Esophagus (tissue), 2 donors: ENCODE measurements around the gene PGK1. TPM values are rescaled to one million over a fixed set of nuclear protein-coding genes. Genes with fewer than 3 reads are reported as not detected.
"Not testable (repeated sequence)": the region's sequence is repeated elsewhere in the genome, so short reads cannot be mapped to it uniquely, and the experiment has no call there.

Experiments used
- H3K27ac ChIP-seq, 2 donors: one replicate each; pipeline ENCODE4 v1.5.1; 2013; ENCODE audit warnings: low read depth in 2 of 2, mild to moderate bottlenecking in 2 of 2, inconsistent platforms in 1 of 2, low read length in 1 of 2, moderate library complexity in 1 of 2
- H3K27me3 ChIP-seq, 2 donors: one replicate each; pipeline ENCODE4 v1.6.1; 2013; ENCODE audit warnings: low read length in 2 of 2, control low read depth in 1 of 2, mild to moderate bottlenecking in 1 of 2; ENCODE audit not compliant: insufficient read depth in 2 of 2, control insufficient read depth in 1 of 2
- H3K36me3 ChIP-seq, 2 donors: one replicate each; pipeline ENCODE4 v1.6.1; 2013; ENCODE audit warnings: low read length in 1 of 2; ENCODE audit not compliant: control insufficient read depth in 2 of 2, insufficient read depth in 2 of 2
- H3K4me1 ChIP-seq, 2 donors: one replicate each; pipeline ENCODE4 v1.6.1; 2013; ENCODE audit warnings: low read length in 1 of 2; ENCODE audit not compliant: control insufficient read depth in 2 of 2, insufficient read depth in 2 of 2
- H3K4me3 ChIP-seq, 2 donors: one replicate each; pipeline ENCODE4 v1.5.1; 2013; ENCODE audit warnings: low read length in 2 of 2, mild to moderate bottlenecking in 2 of 2, low read depth in 1 of 2, moderate library complexity in 1 of 2
- H3K9me3 ChIP-seq, 2 donors: one replicate each; pipeline ENCODE4 v1.6.1; 2013; ENCODE audit warnings: mild to moderate bottlenecking in 2 of 2, low read depth in 1 of 2, low read length in 1 of 2, moderate library complexity in 1 of 2; ENCODE audit not compliant: control insufficient read depth in 2 of 2, insufficient read depth in 1 of 2
- WGBS, 2 donors: extraction: QIAGEN DNeasy Blood & Tissue Kit; methylation state at CpG; one replicate each; pipeline ENCODE4 v1.1.7; 2013; 5-methylcytosine and 5-hydroxymethylcytosine counted together
- polyA plus RNA-seq, 2 donors: library from polyadenylated mRNA; stranded (reverse); fragments of 200-250 nt; gene quantifications; one replicate each; pipeline ENCODE4 v1.2.3, GENCODE V29; 2013
- donor health status: healthy with polysubstance abuse.
- donor health status: Bipolar disorder and iron deficiency.

Gene PGK1
- 100 to 1,000 TPM in 1 of 2 donors, 10 to 100 TPM in 1; 86.0 to 238 TPM for polyA plus RNA-seq

DNA sequence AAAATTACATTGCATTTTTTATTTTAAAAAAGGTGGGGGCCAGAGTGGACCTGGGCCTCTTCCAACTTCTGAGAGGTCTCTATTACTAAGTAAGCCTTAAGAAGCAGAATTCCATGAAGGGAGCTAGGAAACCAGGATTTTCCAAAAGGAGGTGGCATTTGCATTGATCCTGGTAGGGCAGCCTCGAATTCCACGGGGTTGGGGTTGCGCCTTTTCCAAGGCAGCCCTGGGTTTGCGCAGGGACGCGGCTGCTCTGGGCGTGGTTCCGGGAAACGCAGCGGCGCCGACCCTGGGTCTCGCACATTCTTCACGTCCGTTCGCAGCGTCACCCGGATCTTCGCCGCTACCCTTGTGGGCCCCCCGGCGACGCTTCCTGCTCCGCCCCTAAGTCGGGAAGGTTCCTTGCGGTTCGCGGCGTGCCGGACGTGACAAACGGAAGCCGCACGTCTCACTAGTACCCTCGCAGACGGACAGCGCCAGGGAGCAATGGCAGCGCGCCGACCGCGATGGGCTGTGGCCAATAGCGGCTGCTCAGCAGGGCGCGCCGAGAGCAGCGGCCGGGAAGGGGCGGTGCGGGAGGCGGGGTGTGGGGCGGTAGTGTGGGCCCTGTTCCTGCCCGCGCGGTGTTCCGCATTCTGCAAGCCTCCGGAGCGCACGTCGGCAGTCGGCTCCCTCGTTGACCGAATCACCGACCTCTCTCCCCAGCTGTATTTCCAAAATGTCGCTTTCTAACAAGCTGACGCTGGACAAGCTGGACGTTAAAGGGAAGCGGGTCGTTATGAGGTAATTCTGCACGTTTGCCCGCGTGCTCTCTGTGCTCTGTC lies at the start of gene PGK1:
Gene PGK1, plus strand, starts transcription at position 626 of the 824 bp plus-strand sequence. Its CDS starts 93 bp downstream, at position 719.
- H3K4me3 ChIP-seq, result peak within 1 kb of the TSS; percentile 84 to 88
- H3K4me1 ChIP-seq, result no peaks in the 10 kb centered on the region
- H3K9me3 ChIP-seq, result no peaks in the 10 kb centered on the region
- peak within 1 kb of the TSS; percentile 92 to 98 for H3K27ac ChIP-seq
- WGBS, 2 donors, result 1 to 27% methylated on average over 72 of the region's 72 CpGs
- no peaks in the 10 kb centered on the region for H3K27me3 ChIP-seq
- no peaks in the 10 kb centered on the region for H3K36me3 ChIP-seq

DNA sequence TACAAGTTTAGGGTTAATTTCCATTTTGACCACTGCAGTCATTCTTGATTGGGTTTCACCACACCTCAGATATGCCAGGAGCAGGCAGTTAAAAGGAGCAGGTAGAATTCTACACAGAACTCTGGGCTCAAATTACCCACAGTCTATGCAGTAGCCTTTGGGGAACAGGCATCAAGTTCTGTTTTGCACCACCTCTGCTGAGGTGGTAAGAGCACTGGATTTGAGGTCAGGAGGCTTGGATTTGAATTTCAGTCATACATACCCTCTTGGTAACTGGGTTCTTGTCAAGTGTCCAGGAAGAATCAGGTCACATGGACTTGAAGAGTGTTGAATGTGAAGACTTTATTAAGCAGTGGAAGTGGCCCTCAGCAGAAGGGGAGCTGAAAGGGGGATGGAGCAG lies 40.4 kb upstream of the PGK1 start:
- Histone ChIP-seq H3K27ac (no peak overlapping the region), H3K36me3 (no peaks in the 10 kb centered on the region), H3K9me3 (no peaks in the 10 kb centered on the region), H3K27me3 (no peaks in the 10 kb centered on the region), H3K4me3 (no peak overlapping the region), H3K4me1 (no peaks in the 10 kb centered on the region)

DNA sequence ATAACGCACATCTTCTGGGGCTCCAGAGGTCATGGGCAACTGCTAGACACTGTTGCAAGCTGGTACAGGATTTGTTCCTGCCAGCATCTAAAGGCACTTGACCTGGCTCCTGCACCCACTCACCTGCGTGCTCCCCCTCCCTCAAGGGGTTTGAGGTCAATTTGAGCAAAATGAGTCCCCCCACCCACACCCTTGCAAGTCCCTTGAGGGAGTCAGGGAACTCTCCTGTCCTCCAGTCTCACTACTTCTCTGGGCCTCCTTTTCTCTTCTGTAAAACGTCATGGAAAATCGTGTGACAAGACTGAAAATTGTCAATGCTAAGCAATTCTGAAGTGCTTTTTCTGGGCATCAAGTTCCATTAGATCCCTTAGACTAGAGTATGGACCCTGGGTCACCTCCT lies 39.9 kb upstream of the PGK1 start:
- Histone ChIP-seq H3K9me3 (no peaks in the 10 kb centered on the region), H3K4me1 (no peaks in the 10 kb centered on the region), H3K27ac (no peak overlapping the region), H3K27me3 (no peaks in the 10 kb centered on the region), H3K36me3 (no peaks in the 10 kb centered on the region), H3K4me3 (no peak overlapping the region)
- WGBS, 2 donors, result 46 to 87% methylated on average over 4 of the region's 4 CpGs

DNA sequence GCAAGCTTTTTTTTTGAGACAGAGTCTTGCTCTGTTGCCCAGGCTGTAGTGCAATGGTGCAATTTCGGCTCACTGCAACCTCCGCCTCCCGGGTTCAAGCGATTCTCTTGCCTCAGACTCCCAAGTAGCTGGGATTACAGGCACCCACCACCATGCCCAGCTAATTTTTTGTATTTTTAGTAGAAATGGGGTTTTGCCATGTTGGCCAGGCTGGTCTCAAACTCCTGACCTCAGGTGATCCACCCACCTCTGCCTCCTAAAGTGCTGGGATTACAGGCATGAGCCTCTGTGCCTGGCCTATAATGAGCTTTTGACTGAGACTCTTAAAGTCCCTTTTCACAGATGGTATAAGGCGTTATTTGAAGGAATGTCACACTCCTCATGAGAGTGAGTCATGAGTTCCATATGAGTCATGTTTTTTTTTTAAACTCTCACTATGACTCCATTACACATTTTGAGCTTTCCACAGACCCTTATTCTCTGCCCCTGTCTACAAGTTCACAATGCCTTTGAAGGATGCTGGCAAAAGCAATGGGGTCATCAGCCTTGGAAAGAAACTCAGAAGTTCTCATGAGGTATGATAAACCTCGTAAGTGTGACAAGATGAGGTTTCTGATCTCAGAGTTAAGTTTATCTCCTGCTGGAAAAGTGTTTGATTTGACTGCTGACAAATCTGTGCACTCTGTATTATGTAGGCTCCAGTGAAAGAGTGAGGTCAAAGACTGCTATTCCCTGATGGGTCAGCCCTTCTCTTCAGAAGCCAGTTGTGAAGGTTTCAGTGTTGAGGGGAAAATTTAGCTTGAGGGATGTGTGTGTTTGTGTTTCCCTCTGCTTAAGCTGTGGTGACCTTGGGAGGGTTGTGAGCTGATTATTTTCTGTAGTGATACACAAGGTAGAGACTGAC lies 39.1 kb upstream of the PGK1 start:
- H3K27me3 ChIP-seq, H3K36me3 ChIP-seq, H3K4me1 ChIP-seq, H3K4me3 ChIP-seq, H3K9me3 ChIP-seq: not testable (repeated sequence)
- peak overlapping the region; percentile 38 to 63 for H3K27ac ChIP-seq
- 68 to 74% methylated on average over 6 of the region's 6 CpGs for WGBS, 2 donors

DNA sequence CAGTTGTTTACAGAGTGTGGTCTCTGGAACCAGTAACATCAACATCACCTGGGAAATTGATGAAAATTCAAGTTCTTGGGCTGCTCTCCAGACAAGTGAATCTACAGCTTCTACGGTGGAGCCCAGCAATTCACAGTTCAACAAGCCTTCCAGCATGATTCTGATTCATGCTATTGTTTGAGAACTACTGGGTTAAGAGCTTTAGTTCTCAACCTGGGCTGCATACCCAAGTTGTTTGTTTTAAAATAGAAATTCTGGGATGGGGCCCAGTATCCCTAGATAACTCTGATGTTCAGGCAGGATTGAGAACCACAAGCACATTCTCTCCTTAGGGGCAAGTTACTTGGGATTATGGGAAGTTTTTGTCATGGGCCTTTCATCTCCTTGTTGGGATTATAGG lies 37.9 kb upstream of the PGK1 start:
- Histone ChIP-seq H3K9me3 (no peaks in the 10 kb centered on the region), H3K4me3 (no peak overlapping the region), H3K27ac (no peak overlapping the region), H3K27me3 (no peaks in the 10 kb centered on the region), H3K4me1 (no peaks in the 10 kb centered on the region), H3K36me3 (no peaks in the 10 kb centered on the region)
- WGBS, 2 donors, result 47 to 55% methylated on average over 1 of the region's 1 CpG

DNA sequence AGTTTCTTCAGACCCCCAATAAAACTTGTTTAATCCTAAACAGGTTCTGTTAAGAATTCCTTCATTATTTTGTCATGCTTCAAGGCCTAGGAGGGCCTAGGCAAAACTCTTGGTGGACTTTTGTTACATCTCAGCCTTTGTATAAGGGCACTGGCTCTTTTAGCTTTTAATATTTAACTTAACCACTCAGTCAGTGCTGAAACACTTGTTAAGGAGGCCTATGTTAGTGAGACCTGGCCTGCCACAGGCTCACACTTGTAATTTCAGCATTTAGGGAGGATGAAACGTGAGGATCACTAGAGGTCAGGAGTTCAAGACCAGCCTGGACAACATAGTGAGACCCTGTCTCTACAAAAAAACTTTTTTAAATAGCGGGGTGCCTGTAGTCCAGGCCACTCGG lies 32.7 kb upstream of the PGK1 start:
- Histone ChIP-seq H3K4me1 (no peaks in the 10 kb centered on the region), H3K4me3 (no peak overlapping the region), H3K9me3 (no peaks in the 10 kb centered on the region), H3K27ac (no peak overlapping the region), H3K36me3 (no peaks in the 10 kb centered on the region), H3K27me3 (no peaks in the 10 kb centered on the region)
- 74 to 92% methylated on average over 3 of the region's 3 CpGs for WGBS, 2 donors

DNA sequence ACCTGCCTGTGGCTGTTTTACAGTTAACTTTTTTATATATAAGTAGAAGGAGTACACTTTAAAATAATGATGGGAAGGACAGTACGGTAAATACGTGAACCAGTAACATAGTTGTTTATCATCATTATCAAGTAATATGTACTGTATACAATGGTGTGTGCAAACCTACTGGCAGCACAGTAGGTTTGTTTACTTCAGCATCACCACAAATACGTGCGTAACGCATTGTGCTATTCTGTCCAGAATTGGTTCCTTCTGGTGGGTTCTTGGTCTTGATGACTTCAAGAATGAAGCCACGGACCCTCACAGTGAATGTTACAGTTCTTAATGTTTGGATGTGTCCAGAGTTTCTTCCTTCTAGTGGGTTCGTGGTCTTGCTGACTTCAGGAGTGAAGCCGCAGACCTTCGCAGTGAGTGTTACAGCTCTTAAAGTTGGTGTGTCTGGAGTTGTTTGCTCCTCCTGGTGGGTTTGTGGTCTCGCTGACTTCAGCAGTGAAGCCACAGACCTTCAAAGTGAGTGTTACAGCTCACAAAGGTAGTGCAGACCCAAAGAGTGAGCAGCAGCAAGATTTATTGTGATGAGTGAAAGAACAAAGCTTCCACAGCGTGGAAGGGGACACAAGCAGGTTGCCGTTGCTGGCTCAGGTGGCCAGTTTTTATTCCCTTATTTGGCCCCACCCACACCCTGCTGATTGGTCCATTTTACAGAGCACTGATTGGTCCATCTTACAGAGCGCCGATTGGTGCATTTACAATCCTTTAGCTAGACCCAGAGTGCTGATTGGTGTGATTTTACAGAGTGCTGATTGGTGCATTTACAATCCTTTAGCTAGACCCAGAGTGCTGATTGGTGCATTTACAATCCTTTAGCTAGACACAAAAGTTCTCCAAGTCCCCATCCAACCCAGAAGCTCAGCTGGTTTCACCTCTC lies 30.6 kb upstream of the PGK1 start:
- H3K9me3 ChIP-seq, H3K4me1 ChIP-seq, H3K27me3 ChIP-seq, H3K27ac ChIP-seq, H3K36me3 ChIP-seq, H3K4me3 ChIP-seq: not testable (repeated sequence)
- WGBS, 2 donors, result 82 to 89% methylated on average over 14 of the region's 14 CpGs

DNA sequence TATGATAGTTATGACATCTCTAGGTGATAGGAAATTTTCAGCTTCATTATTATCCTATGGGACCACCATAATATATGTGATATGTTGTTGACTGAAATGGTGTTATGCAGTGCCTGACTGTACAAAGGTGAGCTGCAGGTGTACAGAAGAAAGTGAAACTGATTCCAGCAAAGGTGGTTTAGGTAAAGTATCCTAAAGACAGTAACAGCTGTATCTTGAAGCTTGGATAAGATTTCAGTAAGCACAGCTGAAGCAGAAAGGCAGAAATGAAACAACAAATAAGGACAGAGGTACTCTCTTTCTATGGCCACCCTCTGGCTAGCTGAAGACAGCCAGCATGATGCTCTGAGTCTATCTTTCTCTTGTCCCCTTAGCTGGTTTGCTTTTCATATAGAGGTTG lies 30.0 kb upstream of the PGK1 start:
- no peak overlapping the region for H3K4me3 ChIP-seq
- H3K27ac ChIP-seq, result no peak overlapping the region
- no peaks in the 10 kb centered on the region for H3K36me3 ChIP-seq
- no peaks in the 10 kb centered on the region for H3K4me1 ChIP-seq
- H3K9me3 ChIP-seq, result no peaks in the 10 kb centered on the region
- H3K27me3 ChIP-seq, result no peaks in the 10 kb centered on the region

DNA sequence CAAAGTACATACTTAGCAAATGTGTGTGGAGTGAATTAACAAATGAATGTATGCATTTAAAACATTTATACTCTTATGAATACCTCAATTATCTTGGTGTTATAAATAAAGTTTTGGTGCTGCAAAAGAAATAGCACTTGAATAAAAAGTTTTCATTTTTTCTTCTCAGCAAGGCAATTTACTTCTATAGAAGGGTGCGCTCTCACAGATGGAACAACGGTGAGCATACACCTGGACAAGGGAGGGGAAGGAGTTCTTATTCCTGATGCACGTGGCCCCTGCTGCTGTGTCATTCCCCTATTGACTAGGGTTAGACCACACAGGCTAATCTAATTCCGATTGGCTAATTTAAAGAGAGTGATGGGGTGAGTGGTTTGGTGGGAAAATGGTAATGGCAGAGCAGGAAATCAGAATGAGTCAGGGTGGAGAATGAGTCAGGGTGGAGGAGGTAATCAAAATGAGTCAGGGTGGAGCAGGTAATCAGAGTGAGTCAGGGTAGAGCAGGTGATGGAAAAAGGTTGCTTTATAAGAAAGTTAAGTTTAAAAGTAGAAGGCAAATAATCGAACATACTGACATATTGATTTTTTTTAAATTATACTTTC lies 28.2 kb upstream of the PGK1 start:
- no peaks in the 10 kb centered on the region for H3K27me3 ChIP-seq
- no peaks in the 10 kb centered on the region for H3K4me1 ChIP-seq
- H3K4me3 ChIP-seq, result no peak overlapping the region
- H3K36me3 ChIP-seq, result no peaks in the 10 kb centered on the region
- no peak overlapping the region for H3K27ac ChIP-seq
- 82 to 88% methylated on average over 5 of the region's 5 CpGs for WGBS, 2 donors
- H3K9me3 ChIP-seq, result no peaks in the 10 kb centered on the region
